GM12874 (cell line): ENCODE data around the gene CACNA2D3.

Source experiments
- CTCF ChIP-seq: IDR thresholded peaks from 2 replicates; pipeline ENCODE4 v1.5.1; 2011; ENCODE audit warnings: low read depth, mild to moderate bottlenecking, control low read depth, low read length, moderate library complexity; ENCODE audit not compliant: insufficient read depth

Gene CACNA2D3

GRCh38 chr3:54356261-54357045 is 234.1 kb downstream of the CACNA2D3 start:
- no peak for TF ChIP-seq CTCF

- TF ChIP-seq CTCF = no peak
Measured at GRCh38 chr3:54357301-54357700, 234.9 kb downstream of the CACNA2D3 start.

- no peak for TF ChIP-seq CTCF
Measured at GRCh38 chr3:54358316-54358715, 236.0 kb downstream of the CACNA2D3 start.

- TF ChIP-seq CTCF = no peak
Measured at GRCh38 chr3:54358969-54359694, 236.8 kb downstream of the CACNA2D3 start.

- no peak for TF ChIP-seq CTCF
Measured at GRCh38 chr3:54360320-54360719, 238.0 kb downstream of the CACNA2D3 start.

- TF ChIP-seq CTCF = no peak
Measured at GRCh38 chr3:54361746-54362283, 239.5 kb downstream of the CACNA2D3 start.

GRCh38 chr3:54366007-54366750 is 243.8 kb downstream of the CACNA2D3 start:
- no peak for TF ChIP-seq CTCF
